ENCODE measurements around the gene CABS1.

- no peak for TF ChIP-seq EZH2phosphoT487 (IDR thresholded peaks at IDR 0.05; ENCODE audit: borderline replicate concordance, low read length)
- no peak for TF ChIP-seq CTCF (IDR thresholded peaks at IDR 0.05; ENCODE audit: low read depth, low read length, poor library complexity, severe bottlenecking)
These were observed 43.4 kb upstream of the CABS1 start for GRCh38 chr4:70291341-70291740.

All from DOHH2 (cell line).